Neural progenitor cell (in vitro differentiated cells): ENCODE data around the gene DYSF. TPM values are rescaled to one million over a fixed set of nuclear protein-coding genes. Genes with fewer than 3 reads are reported as not detected.

Experiments used
- DNase-seq: peaks from one replicate; pipeline ENCODE4 v3.0.0-alpha.2; 2016; ENCODE audit warnings: low spot score
- H2AFZ ChIP-seq: fragments of 200-600 bp; sonication (generic); replicated peaks from 2 replicates; pipeline ENCODE4 v1.6.1; 2016; ENCODE audit warnings: antibody characterized with exemption
- H3F3A ChIP-seq: fragments of 200-600 bp; sonication (generic); 2 replicates; pipeline ENCODE4 v1.6.1; 2016; ENCODE audit warnings: antibody characterized with exemption, low read depth
- H3K27ac ChIP-seq: fragments of 200-600 bp; sonication (generic); 2 replicates; pipeline ENCODE4 v1.5.1; 2016; ENCODE audit warnings: mild to moderate bottlenecking
- H3K27me3 ChIP-seq: fragments of 200-600 bp; sonication (generic); 2 replicates; pipeline ENCODE4 v1.6.1; 2016; ENCODE audit warnings: mild to moderate bottlenecking, moderate library complexity
- H3K36me3 ChIP-seq: fragments of 200-600 bp; sonication (generic); 2 replicates; pipeline ENCODE4 v1.5.1; 2016
- H3K4me1 ChIP-seq: fragments of 200-600 bp; sonication (generic); 2 replicates; pipeline ENCODE4 v1.6.1; 2016; ENCODE audit warnings: mixed run types
- H3K4me2 ChIP-seq: fragments of 200-600 bp; sonication (generic); 2 replicates; pipeline ENCODE4 v1.6.1; 2016
- H3K4me3 ChIP-seq: fragments of 200-600 bp; sonication (generic); 2 replicates; pipeline ENCODE4 v1.5.1; 2016
- H3K79me2 ChIP-seq: fragments of 200-600 bp; sonication (generic); 2 replicates; pipeline ENCODE4 v1.6.1; 2016; ENCODE audit warnings: low read depth
- H3K9ac ChIP-seq: fragments of 200-600 bp; sonication (generic); 2 replicates; pipeline ENCODE4 v1.6.1; 2016
- H3K9me3 ChIP-seq: fragments of 200-600 bp; sonication (generic); 2 replicates; pipeline ENCODE4 v1.5.1; 2016; ENCODE audit warnings: low read depth
- H4K20me1 ChIP-seq: fragments of 200-600 bp; sonication (generic); 2 replicates; pipeline ENCODE4 v1.6.1; 2016; ENCODE audit warnings: low read depth
- H3K27ac Mint-ChIP-seq: 3 replicates; pipeline ENCODE4 v1.8.0; 2021; ENCODE audit warnings: mixed read lengths
- H3K27me3 Mint-ChIP-seq: 2 replicates; pipeline ENCODE4 v1.8.0; 2022; ENCODE audit warnings: low read depth, mild to moderate bottlenecking, inconsistent platforms, moderate library complexity, mixed read lengths; ENCODE audit not compliant: insufficient read depth
- H3K36me3 Mint-ChIP-seq: 3 replicates; pipeline ENCODE4 v1.8.0; 2021; ENCODE audit warnings: mixed read lengths
- H3K4me1 Mint-ChIP-seq: 3 replicates; pipeline ENCODE4 v1.8.0; 2021; ENCODE audit warnings: mixed read lengths
- H3K4me3 Mint-ChIP-seq: 3 replicates; pipeline ENCODE4 v1.8.0; 2021; ENCODE audit warnings: mild to moderate bottlenecking, moderate library complexity, mixed read lengths
- H3K9me3 Mint-ChIP-seq: 3 replicates; pipeline ENCODE4 v1.8.0; 2020; ENCODE audit warnings: mixed read lengths
- EZH2 ChIP-seq: fragments of 200-600 bp; sonication (generic); IDR thresholded peaks from 2 replicates; pipeline ENCODE4 v1.6.1; 2017; ENCODE audit warnings: antibody characterized with exemption, mild to moderate bottlenecking, moderate library complexity
- EZH2phosphoT487 ChIP-seq: fragments of 200-600 bp; sonication (generic); IDR thresholded peaks from 2 replicates; pipeline ENCODE4 v1.6.1; 2017; ENCODE audit warnings: antibody characterized with exemption
- total RNA-seq: library from RNA; depleted of rRNA; stranded (reverse); fragments of >200 nt; gene quantifications from 2 replicates; pipeline ENCODE4 v1.2.3, GENCODE V29; 2015; ENCODE audit warnings: low replicate concordance
- TF ChIP-seq, protein P1 (sequence below): fragments of 200-600 bp; sonication (generic); IDR thresholded peaks from 2 replicates; pipeline ENCODE4 v1.5.1; 2017; ENCODE audit warnings: antibody characterized with exemption, mild to moderate bottlenecking

DYSF gene
- total RNA-seq, 1 donor from 2014 or later: 0.39 TPM

DNA sequence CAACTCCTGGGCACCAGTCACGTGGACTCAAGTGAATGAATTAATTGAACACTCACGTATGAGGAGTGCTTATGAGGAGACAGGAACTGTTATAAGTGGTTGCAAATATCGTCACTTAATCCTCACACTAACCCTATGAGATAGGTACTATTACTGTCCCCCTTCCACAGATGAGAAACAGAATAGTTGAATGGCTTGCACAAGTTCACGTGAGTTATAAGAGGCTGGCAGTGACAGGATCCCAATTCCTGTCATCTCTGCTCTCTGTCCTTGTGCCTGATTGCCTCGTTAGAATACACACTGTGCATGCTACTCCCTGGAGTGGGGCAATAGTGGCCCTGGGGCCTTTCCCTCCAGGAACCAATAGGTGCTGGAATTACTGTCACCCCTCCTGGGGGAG lies 253.5 kb downstream of the DYSF start:
- peaks cover 17% of the 10 kb centered on the region for H3K27me3 Mint-ChIP-seq
- H3K36me3 Mint-ChIP-seq: no peaks in the 10 kb centered on the region

GRCh38 chr2:71710367-71711132 lies 257.2 kb downstream of the DYSF start:
- Mint-ChIP-seq H3K27me3 (peaks cover 10% of the 10 kb centered on the region), H3K9me3 (no peaks in the 10 kb centered on the region), H3K4me1 (no peaks in the 10 kb centered on the region), H3K4me3 (no peak overlapping the region), H3K36me3 (no peaks in the 10 kb centered on the region), H3K27ac (no peak overlapping the region)
- TF ChIP-seq, protein P1, sequence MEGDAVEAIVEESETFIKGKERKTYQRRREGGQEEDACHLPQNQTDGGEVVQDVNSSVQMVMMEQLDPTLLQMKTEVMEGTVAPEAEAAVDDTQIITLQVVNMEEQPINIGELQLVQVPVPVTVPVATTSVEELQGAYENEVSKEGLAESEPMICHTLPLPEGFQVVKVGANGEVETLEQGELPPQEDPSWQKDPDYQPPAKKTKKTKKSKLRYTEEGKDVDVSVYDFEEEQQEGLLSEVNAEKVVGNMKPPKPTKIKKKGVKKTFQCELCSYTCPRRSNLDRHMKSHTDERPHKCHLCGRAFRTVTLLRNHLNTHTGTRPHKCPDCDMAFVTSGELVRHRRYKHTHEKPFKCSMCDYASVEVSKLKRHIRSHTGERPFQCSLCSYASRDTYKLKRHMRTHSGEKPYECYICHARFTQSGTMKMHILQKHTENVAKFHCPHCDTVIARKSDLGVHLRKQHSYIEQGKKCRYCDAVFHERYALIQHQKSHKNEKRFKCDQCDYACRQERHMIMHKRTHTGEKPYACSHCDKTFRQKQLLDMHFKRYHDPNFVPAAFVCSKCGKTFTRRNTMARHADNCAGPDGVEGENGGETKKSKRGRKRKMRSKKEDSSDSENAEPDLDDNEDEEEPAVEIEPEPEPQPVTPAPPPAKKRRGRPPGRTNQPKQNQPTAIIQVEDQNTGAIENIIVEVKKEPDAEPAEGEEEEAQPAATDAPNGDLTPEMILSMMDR: no peak
- TF ChIP-seq EZH2 (no peak), EZH2phosphoT487 (no peak)
- no peaks in the 10 kb centered on the region for H3K79me2 ChIP-seq
- DNase-seq: no peak
- no peaks in the 10 kb centered on the region for H3K27me3 ChIP-seq
- no peak overlapping the region for H3K9ac ChIP-seq
- no peaks in the 10 kb centered on the region for H3K4me1 ChIP-seq
- H3F3A ChIP-seq: no peaks in the 10 kb centered on the region
- no peaks in the 10 kb centered on the region for H4K20me1 ChIP-seq
- no peaks in the 10 kb centered on the region for H3K9me3 ChIP-seq
- H3K36me3 ChIP-seq: no peaks in the 10 kb centered on the region
- H3K4me2 ChIP-seq: no peak overlapping the region
- H3K4me3 ChIP-seq: no peak overlapping the region
- H3K27ac ChIP-seq: no peak overlapping the region
- H2AFZ ChIP-seq: no peak overlapping the region

More for the DNA sequence above, 253.5 kb downstream of the DYSF start:
- no peak overlapping the region for H2AFZ ChIP-seq
- peaks cover 9% of the 10 kb centered on the region for H3K4me1 Mint-ChIP-seq
- DNase-seq: no peak
- H3K4me3 Mint-ChIP-seq: no peak overlapping the region
- no peaks in the 10 kb centered on the region for H3K79me2 ChIP-seq
- no peaks in the 10 kb centered on the region for H3K27me3 ChIP-seq
- no peaks in the 10 kb centered on the region for H3K4me1 ChIP-seq
- H3F3A ChIP-seq: no peaks in the 10 kb centered on the region
- H4K20me1 ChIP-seq: no peaks in the 10 kb centered on the region
- no peak overlapping the region for H3K27ac ChIP-seq
- TF ChIP-seq EZH2: no peak
- no peak for TF ChIP-seq EZH2phosphoT487
- TF ChIP-seq, protein P1: no peak
- H3K9ac ChIP-seq: no peak overlapping the region
- H3K9me3 ChIP-seq: no peaks in the 10 kb centered on the region
- H3K9me3 Mint-ChIP-seq: no peaks in the 10 kb centered on the region
- no peaks in the 10 kb centered on the region for H3K36me3 ChIP-seq
- no peak overlapping the region for H3K27ac Mint-ChIP-seq
- H3K4me3 ChIP-seq: no peak overlapping the region
- no peak overlapping the region for H3K4me2 ChIP-seq

DNA sequence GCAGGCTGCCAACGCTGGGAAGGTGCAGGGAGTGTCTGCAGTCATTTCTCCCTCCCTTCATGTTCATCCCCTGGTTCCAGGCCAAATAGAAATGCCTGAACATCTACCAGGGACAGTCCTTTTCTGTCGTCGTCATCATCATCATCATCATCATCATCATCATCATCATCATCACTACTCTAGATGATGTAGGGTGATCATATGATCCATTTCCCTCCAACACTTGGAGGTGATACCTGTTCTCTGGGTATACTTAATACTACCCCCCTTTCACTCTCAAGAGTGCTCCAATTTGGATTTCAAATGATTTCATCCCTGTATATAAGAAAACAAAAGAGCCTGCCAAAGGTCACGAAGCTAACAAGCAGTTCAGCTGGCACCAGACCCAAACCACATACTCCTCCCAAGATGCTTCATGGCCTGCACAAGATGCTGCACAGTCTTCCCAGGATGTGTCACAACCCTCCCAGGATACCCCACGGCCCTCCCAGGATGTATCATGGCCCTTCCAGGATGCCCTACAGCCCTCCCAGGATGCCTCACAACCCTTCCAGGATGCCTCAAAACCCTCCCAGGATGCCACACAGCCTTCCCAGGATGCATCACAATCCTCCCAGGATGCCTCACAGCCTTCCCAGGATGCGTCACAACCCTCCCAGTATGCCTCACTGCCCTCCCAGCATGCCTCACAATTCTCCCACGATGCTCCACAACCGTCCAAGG lies 257.9 kb downstream of the DYSF start:
- no peak overlapping the region for H3K4me3 ChIP-seq
- no peaks in the 10 kb centered on the region for H3K4me1 Mint-ChIP-seq
- H3K4me1 ChIP-seq: no peaks in the 10 kb centered on the region
- no peak overlapping the region for H3K4me2 ChIP-seq
- peaks cover 10% of the 10 kb centered on the region for H3K27me3 Mint-ChIP-seq
- H2AFZ ChIP-seq: no peak overlapping the region
- H3F3A ChIP-seq: no peaks in the 10 kb centered on the region
- H4K20me1 ChIP-seq: no peaks in the 10 kb centered on the region
- H3K36me3 ChIP-seq: no peaks in the 10 kb centered on the region
- no peaks in the 10 kb centered on the region for H3K36me3 Mint-ChIP-seq
- no peak overlapping the region for H3K4me3 Mint-ChIP-seq
- no peak for DNase-seq
- no peaks in the 10 kb centered on the region for H3K79me2 ChIP-seq
- H3K27ac Mint-ChIP-seq: no peak overlapping the region
- H3K9me3 Mint-ChIP-seq: no peaks in the 10 kb centered on the region
- H3K9ac ChIP-seq: no peak overlapping the region
- H3K9me3 ChIP-seq: no peaks in the 10 kb centered on the region
- TF ChIP-seq EZH2phosphoT487: no peak
- TF ChIP-seq EZH2: no peak
- TF ChIP-seq, protein P1: no peak
- no peak overlapping the region for H3K27ac ChIP-seq
- no peaks in the 10 kb centered on the region for H3K27me3 ChIP-seq
